ENCODE data around the gene ASPA. TPM values are rescaled to one million over a fixed set of nuclear protein-coding genes. Genes with fewer than 3 reads are reported as not detected.
"Not testable (repeated sequence)": the region's sequence is repeated elsewhere in the genome, so short reads cannot be mapped to it uniquely, and the experiment has no call there.

ASPA gene
- total and polyA plus RNA-seq, 2 of the 13 experiments (the other 11 are each of a cell fraction or from before 2014, with no cell fraction given), result not detected

- in situ Hi-C loops (cut with HindIII; ENCODE audit: extremely low pct_ligation_motif_present, low pct_unique_long_range_greater_than_20kb), result no loop called here
- ChIA-PET POLR2A (no interaction called here), CTCF (ENCODE audit: low intra/inter-chr PET ratio, low total read pairs) (no interaction called here)
- intact Hi-C loops (cut with micrococcal nuclease; ENCODE audit: unreplicated experiment), result no loop called here
- Histone ChIP-seq H2AFZ (ENCODE audit: low read length) (no peak overlapping the region), H3K27ac (ENCODE audit: extremely low read length, insufficient read depth, low read length) (no peak overlapping the region), H3K9ac (ENCODE audit: insufficient read depth, low read depth, low read length) (no peak overlapping the region), H3K36me3 (replicated peaks in 1 of 2; ENCODE audit: control insufficient read depth in 1 of 2, insufficient read depth in 2 of 2, low read length in 2 of 2) (no peaks in the 10 kb centered on the region), H3K4me1 (ENCODE audit: insufficient read depth, low read length) (no peaks in the 10 kb centered on the region), H3K79me2 (ENCODE audit: insufficient read depth, low read length) (no peaks in the 10 kb centered on the region), H3K4me3 (replicated peaks in 1 of 3; ENCODE audit: insufficient read depth in 1 of 3, low read depth in 2 of 3, low read length in 3 of 3) (no peak overlapping the region), H4K20me1 (ENCODE audit: insufficient read depth, low read length) (no peaks in the 10 kb centered on the region), H3K4me2 (ENCODE audit: low read depth, low read length) (no peak overlapping the region), H3K27me3 (ENCODE audit: control insufficient read depth in 1 of 2, insufficient read depth in 2 of 2, low read length in 2 of 2) (no peaks in the 10 kb centered on the region), H3K9me3 (ENCODE audit: low read length) (no peaks in the 10 kb centered on the region)
- BruUV-seq (replicated peaks), result no TSS peak
- WGBS (ENCODE audit: low lambda C conversion rate), result 24% methylated on average over 2 of the region's 2 CpGs
- ATAC-seq (no peak), DNase-seq (ENCODE audit: low spot score) (no peak), FAIRE-seq (no peak)
- TF ChIP-seq KMT2A (CRISPR knock-in tag; IDR thresholded peaks at IDR 0.05) (no peak), DRAP1 (CRISPR knock-in tag; IDR thresholded peaks at IDR 0.05) (no peak), PRMT3 (CRISPR knock-in tag; IDR thresholded peaks at IDR 0.05; ENCODE audit: borderline replicate concordance, low read depth) (no peak), ZKSCAN5 (CRISPR knock-in tag; IDR thresholded peaks at IDR 0.05) (no peak), ZNF710 (CRISPR knock-in tag; IDR thresholded peaks at IDR 0.05; ENCODE audit: borderline replicate concordance) (no peak), TCF12 (IDR thresholded peaks at IDR 0.05) (no peak), TCF12 (CRISPR knock-in tag; IDR thresholded peaks at IDR 0.05) (no peak), MEIS2 (CRISPR knock-in tag; IDR thresholded peaks at IDR 0.05) (no peak), FOXK2 (IDR thresholded peaks at IDR 0.05) (no peak)
Measured at GRCh38 chr17:3448059-3448665, 27.6 kb upstream of the ASPA start.

GRCh38 chr17:3466355-3466754, 9.4 kb upstream of the ASPA start:
- H3K27ac ChIP-seq (ENCODE audit: extremely low read length, insufficient read depth, low read length); CTCF ChIA-PET (ENCODE audit: low intra/inter-chr PET ratio, low total read pairs); H3K4me1 ChIP-seq (ENCODE audit: insufficient read depth, low read length); H4K20me1 ChIP-seq (ENCODE audit: insufficient read depth, low read length); H3K4me3 ChIP-seq (replicated peaks in 1 of 3; ENCODE audit: insufficient read depth in 1 of 3, low read depth in 2 of 3, low read length in 3 of 3); H3K27me3 ChIP-seq (ENCODE audit: control insufficient read depth in 1 of 2, insufficient read depth in 2 of 2, low read length in 2 of 2); H2AFZ ChIP-seq (ENCODE audit: low read length); FAIRE-seq; in situ Hi-C loops (cut with HindIII; ENCODE audit: extremely low pct_ligation_motif_present, low pct_unique_long_range_greater_than_20kb); H3K79me2 ChIP-seq (ENCODE audit: insufficient read depth, low read length); H3K9ac ChIP-seq (ENCODE audit: insufficient read depth, low read depth, low read length); DNase-seq (ENCODE audit: low spot score); H3K9me3 ChIP-seq (ENCODE audit: low read length); H3K36me3 ChIP-seq (replicated peaks in 1 of 2; ENCODE audit: control insufficient read depth in 1 of 2, insufficient read depth in 2 of 2, low read length in 2 of 2); ATAC-seq; BruUV-seq (replicated peaks); H3K4me2 ChIP-seq (ENCODE audit: low read depth, low read length); intact Hi-C loops (cut with micrococcal nuclease; ENCODE audit: unreplicated experiment); POLR2A ChIA-PET: not testable (repeated sequence)
- 0% methylated on average over 1 of the region's 1 CpG for WGBS (ENCODE audit: low lambda C conversion rate)
